Brain microvascular endothelial cell (primary cell): ENCODE results near the gene PAIP2.
A peak's percentile ranks its signal among the peaks of the same experiment; 100 is the strongest.

Experiments
- DNase-seq: peaks from one replicate; pipeline ENCODE4 v3.0.0-alpha.2; 2020
- H3K27ac ChIP-seq: fragments of 250-450 bp; sonication (Bioruptor Pico); 2 replicates; pipeline ENCODE4 v1.5.1; 2020; ENCODE audit warnings: mild to moderate bottlenecking, moderate library complexity
- H3K27me3 ChIP-seq: fragments of 250-450 bp; sonication (Bioruptor Pico); replicated peaks from 2 replicates; pipeline ENCODE4 v1.5.1; 2020; ENCODE audit warnings: mild to moderate bottlenecking
- H3K36me3 ChIP-seq: fragments of 250-450 bp; sonication (Bioruptor Pico); replicated peaks from 2 replicates; pipeline ENCODE4 v1.5.1; 2020; ENCODE audit warnings: mild to moderate bottlenecking
- H3K4me3 ChIP-seq: 2 replicates; pipeline ENCODE4 v1.5.1; 2011; ENCODE audit warnings: low read depth, mild to moderate bottlenecking, control low read depth, low read length, moderate library complexity
- in situ Hi-C: cut with HindIII; loops from 2 replicates; pipeline ENCODE4 v1.10.0; 2017; ENCODE audit warnings: low sequenced_read_pairs, low pct_ligation_motif_present
- TF ChIP-seq, protein P1 (sequence below): IDR thresholded peaks from 2 replicates; pipeline ENCODE4 v1.5.1; 2011; ENCODE audit warnings: low read depth, mild to moderate bottlenecking, moderate library complexity, low read length, control low read depth, inconsistent platforms; ENCODE audit errors: missing control alignments

Gene PAIP2

DNA sequence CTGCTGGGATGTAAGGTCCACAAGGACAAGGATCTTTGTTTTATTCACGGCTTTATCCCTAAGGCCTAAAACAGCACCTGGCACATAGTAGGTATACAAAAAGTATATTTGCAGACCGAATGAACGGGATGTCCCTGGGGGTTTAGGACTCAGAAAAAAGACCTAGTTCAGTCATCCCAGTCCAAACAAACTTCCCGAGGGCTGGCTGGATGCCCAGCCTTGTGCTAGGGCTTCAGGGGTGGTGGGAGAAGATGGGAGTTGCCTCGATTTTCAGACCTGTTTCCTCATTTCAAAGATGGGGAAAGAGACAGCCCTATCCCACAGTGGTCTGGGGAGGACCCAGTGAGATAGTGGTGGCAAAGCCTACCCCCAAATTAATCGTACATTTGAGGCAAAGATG, 56.3 kb downstream of the PAIP2 start:
- Histone ChIP-seq H3K4me3 (no peak overlapping the region), H3K27ac (no peak overlapping the region), H3K27me3 (peaks cover 4% of the 10 kb centered on the region), H3K36me3 (no peaks in the 10 kb centered on the region)
- TF ChIP-seq, protein P1, sequence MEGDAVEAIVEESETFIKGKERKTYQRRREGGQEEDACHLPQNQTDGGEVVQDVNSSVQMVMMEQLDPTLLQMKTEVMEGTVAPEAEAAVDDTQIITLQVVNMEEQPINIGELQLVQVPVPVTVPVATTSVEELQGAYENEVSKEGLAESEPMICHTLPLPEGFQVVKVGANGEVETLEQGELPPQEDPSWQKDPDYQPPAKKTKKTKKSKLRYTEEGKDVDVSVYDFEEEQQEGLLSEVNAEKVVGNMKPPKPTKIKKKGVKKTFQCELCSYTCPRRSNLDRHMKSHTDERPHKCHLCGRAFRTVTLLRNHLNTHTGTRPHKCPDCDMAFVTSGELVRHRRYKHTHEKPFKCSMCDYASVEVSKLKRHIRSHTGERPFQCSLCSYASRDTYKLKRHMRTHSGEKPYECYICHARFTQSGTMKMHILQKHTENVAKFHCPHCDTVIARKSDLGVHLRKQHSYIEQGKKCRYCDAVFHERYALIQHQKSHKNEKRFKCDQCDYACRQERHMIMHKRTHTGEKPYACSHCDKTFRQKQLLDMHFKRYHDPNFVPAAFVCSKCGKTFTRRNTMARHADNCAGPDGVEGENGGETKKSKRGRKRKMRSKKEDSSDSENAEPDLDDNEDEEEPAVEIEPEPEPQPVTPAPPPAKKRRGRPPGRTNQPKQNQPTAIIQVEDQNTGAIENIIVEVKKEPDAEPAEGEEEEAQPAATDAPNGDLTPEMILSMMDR = no peak
- no peak for DNase-seq
- in situ Hi-C loops = no loop called here

DNA sequence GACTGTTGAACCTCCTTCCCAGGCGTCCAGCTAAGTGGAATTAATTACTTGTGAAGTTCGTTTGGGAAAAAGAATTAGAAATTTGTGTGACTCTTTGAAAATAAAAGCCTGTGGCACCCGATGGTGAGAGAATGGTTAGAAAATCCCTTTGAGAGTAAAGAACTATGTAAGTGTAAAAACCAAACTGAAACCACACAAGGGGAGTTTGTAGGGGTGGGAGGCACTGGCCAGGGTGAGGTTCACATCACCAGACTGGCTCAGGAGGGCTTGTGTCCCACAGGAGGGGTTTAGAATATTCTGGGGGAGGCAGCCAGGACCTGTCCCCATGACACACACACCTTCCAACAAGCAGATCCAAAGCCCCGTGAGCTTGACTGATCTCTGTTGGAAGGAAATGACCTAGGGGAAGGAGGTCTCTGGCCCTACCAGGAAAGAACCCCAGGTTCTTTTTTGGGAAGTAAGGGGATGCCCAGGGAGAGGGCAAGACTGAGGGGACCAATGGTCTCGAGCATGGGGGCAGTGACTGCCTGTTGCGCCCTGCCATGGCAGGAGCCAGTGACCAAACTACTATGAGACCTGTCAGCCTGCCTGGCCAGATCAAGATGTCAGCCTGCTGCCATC, 58.0 kb downstream of the PAIP2 start:
- TF ChIP-seq, protein P1 = no peak
- Histone ChIP-seq H3K4me3 (no peak overlapping the region), H3K27me3 (no peaks in the 10 kb centered on the region), H3K36me3 (no peaks in the 10 kb centered on the region), H3K27ac (no peak overlapping the region)
- in situ Hi-C loops = loop anchor here (25.0 kb wide), 1 partner anchor 363 kb away; no protein-coding TSS in a partner anchor
- no peak for DNase-seq

DNA sequence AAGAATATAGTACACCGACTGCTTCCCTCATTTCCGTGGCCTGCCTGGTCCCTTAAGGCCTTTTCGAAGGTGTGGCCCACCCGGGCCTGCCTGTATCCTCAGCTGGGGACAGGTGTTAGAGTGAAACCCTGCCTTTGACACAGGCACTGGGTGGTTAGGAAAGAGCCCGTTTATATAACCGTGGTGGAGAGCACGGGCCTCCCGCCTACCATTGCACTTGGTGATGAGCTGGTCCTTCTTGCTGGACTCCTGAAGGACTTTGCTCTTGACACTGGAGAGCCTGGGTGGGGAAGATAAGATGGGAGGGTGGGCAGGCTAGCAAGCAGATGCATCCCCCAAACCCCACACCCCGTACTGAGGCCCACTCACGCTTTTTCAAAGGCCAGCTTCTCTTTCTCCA, 59.9 kb downstream of the PAIP2 start:
- no peak for DNase-seq
- TF ChIP-seq, protein P1 = no peak
- no peaks in the 10 kb centered on the region for H3K36me3 ChIP-seq
- no peak overlapping the region for H3K27ac ChIP-seq
- in situ Hi-C loops = loop anchor here (25.0 kb wide), 1 partner anchor 361 kb away; no protein-coding TSS in a partner anchor
- no peak overlapping the region for H3K4me3 ChIP-seq
- H3K27me3 ChIP-seq = no peaks in the 10 kb centered on the region

DNA sequence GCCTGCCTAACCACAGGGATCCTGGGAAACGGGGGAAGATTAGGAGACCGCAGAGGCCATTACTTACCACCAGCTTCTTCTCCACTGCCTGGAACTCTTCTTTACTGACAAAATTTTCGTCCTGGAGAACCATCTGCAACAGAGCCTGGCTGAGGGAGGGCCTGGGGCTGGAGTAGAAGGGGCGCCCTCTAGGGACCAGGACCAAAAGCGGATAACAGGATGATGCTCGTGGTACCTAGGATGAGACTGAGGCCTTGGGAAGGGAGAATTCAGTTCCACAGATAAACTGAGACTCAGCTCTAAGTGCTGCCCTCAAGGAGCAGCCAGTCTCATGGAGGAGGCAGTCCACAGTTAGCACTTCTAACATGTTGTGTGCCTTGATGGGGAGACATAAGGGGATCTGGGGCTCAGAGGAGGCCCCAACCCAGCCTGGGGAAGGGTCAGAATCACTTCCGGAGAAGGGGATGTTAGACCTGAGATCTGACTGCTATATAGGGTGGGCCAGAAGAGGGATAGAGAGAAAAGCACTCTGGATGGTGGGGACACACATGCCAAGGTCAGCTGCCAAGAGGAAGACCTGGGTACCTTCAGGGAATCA, 61.0 kb downstream of the PAIP2 start:
- in situ Hi-C loops = loop anchor here (25.0 kb wide), 1 partner anchor 360 kb away; no protein-coding TSS in a partner anchor

DNA sequence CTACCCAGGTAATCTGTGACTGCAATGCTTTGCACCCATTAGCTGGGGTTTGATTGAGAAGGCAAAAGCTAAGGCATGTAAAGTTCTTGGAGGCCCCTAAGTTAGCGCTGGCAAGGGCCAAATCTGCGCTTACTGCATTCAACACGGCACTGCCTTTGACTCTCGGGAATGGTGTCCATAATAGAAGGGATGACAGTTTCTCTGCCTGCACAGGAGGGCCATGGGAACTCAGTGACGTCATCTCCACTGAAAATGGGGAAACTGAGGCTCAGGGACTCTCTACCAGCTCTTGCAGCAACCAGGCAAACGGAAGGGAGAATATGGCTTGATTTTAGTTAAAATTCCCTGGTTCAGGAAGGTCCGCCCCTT, 61.7 kb downstream of the PAIP2 start:
- peak overlapping the region; percentile 96 for H3K27ac ChIP-seq
- peak overlapping the region; percentile 64 for H3K4me3 ChIP-seq
- TF ChIP-seq, protein P1 = no peak
- H3K36me3 ChIP-seq = no peaks in the 10 kb centered on the region
- no peak for DNase-seq
- in situ Hi-C loops = loop anchor here (25.0 kb wide), 1 partner anchor 359 kb away; no protein-coding TSS in a partner anchor
- no peaks in the 10 kb centered on the region for H3K27me3 ChIP-seq

More for the DNA sequence above, 61.0 kb downstream of the PAIP2 start:
- H3K27me3 ChIP-seq = no peaks in the 10 kb centered on the region
- TF ChIP-seq, protein P1 = peak; percentile 61
- no peak overlapping the region for H3K4me3 ChIP-seq
- DNase-seq = no peak
- no peak overlapping the region for H3K27ac ChIP-seq
- H3K36me3 ChIP-seq = no peaks in the 10 kb centered on the region
